ENCODE results near the gene ORAI3.

DNA sequence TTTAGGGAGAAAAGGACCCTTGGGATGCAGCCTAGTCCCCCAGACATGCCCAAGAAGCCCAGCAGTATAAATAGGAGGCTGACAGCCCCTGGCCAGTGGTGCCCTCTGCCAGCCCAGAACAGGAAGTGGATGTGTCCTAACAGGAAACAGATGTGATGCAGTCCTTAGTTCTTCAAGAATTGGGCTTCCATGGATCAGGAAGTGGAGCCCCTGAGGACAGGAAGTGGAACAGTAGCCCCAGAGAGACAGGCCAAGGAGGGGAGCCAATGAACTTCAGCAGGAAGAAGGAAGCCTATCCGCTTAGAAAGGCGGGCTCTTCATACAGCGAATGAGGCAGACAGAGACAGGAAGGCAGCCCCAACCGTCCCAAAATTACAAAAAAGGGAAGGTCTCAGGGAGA lies 45.3 kb upstream of the ORAI3 start:
- TF ChIP-seq, protein P1, sequence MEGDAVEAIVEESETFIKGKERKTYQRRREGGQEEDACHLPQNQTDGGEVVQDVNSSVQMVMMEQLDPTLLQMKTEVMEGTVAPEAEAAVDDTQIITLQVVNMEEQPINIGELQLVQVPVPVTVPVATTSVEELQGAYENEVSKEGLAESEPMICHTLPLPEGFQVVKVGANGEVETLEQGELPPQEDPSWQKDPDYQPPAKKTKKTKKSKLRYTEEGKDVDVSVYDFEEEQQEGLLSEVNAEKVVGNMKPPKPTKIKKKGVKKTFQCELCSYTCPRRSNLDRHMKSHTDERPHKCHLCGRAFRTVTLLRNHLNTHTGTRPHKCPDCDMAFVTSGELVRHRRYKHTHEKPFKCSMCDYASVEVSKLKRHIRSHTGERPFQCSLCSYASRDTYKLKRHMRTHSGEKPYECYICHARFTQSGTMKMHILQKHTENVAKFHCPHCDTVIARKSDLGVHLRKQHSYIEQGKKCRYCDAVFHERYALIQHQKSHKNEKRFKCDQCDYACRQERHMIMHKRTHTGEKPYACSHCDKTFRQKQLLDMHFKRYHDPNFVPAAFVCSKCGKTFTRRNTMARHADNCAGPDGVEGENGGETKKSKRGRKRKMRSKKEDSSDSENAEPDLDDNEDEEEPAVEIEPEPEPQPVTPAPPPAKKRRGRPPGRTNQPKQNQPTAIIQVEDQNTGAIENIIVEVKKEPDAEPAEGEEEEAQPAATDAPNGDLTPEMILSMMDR (IDR thresholded peaks at IDR 0.05; ENCODE audit: poor library complexity, severe bottlenecking), result no peak
- TF ChIP-seq EP300 (conservative IDR thresholded peaks at IDR 0.05; ENCODE audit: poor library complexity, severe bottlenecking) (no peak), EZH2 (IDR thresholded peaks at IDR 0.05; ENCODE audit: borderline replicate concordance, insufficient read depth, low read length, poor library complexity, severe bottlenecking) (no peak), RAD21 (conservative IDR thresholded peaks at IDR 0.05) (no peak)
